HG03175 (cell line): ENCODE measurements around the gene ATXN10.
"Not testable (repeated sequence)": the region's sequence is repeated elsewhere in the genome, so short reads cannot be mapped to it uniquely, and the experiment has no call there.

Source experiments
- ATAC-seq: cut with Tn5 transposase; IDR thresholded peaks from one replicate; pipeline ENCODE4 v1.9.1; 2021; ENCODE audit warnings: mild to moderate bottlenecking, moderate library complexity; ENCODE audit not compliant: unreplicated experiment

The ATXN10 gene

DNA sequence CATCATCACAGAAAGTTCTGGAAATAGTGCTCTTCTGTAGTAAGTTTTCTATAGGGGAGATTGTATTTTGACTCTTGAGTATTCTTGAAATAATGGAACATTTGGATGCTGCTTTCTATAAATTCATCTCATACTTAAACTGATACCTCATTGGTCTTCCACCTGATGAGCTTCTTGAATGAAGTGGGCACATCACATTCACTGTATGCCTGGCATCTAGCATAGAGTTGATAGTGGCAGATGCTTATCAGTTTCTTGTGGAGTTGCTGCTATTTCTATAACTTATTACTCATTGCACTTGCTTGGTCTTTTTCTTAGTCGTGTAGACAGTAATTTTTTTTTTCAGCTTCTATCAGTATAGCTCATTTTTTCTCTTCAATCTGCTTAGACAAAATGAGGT lies 5.4 kb downstream of the ATXN10 start:
- ATAC-seq, result no peak

DNA sequence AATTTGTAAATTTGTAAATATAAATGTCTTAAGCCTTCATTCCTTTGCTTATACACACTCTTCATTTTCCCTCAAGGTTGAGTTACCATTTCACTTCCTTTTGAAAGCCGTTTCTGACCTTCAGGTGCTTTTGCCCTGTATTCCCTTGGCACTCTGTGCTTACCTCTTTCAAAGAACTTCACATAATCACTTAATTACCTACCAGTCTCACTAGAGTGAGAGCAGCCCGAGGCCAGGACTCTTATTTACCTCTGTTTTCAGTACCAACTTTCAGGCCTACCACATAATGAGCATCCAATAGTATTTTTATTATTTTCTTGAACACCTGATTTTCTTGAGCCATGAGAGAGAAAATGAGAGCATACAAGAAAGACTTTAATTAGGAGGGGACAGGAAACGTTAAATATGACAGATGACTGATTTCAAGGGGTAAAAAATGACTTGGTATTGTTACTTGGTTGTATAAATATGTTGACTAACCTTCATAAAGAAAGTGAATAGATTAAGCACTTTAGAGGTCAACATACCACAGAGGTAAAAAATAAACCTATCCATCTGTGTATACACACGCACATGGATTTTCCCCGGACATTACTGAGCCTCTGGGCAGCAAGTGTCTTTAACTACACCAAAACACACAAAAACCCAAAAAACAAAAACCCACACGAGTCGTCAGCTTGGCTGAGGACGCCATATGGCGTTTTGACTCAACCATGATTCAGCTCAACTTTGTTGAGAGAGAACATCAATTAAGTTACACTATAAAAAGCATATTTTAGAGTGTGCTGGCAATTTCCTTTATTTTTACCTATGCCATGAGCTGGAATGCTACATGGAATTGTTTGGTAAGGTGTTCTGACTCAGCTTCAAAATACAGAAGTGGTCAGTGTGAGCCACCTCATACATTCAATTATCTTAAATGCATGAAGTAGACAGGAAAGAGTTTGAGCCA lies 7.6 kb downstream of the ATXN10 start:
- ATAC-seq, result no peak

DNA sequence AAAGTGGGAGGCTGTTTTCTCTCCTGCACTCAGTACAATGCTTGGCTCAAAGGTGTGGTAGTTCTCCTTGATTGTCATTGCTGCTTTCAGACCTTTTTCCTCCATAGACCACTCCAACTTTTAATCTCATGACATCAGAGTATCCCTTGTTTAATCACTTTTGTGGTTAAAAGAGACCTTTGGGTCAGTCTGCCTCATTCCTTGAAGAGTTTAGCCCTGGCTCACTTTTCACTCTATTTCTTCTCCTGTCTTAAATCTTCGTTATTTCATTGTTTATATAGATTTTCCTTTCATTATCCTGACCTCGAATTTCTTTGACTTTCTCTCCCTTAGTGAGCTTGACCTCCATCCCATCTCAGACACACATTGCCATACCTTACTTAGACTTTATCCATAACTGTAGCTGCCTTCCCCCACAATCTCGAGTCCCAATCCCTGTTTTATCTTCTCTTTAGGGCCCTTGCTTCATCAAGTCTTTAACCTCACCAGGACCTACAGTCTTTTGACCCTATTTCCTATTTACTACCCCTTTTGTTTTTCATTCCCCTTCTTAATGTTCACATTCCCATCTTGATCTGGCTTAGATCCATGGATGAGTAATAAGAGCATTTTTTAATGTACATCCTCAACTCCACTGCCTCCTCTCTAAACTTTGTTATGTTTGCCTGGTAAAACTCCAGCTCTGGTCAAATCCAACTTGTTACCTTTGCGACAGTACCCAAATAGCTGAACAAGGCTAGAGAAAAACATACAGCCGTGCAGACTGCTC lies 9.5 kb downstream of the ATXN10 start:
- no peak for ATAC-seq

DNA sequence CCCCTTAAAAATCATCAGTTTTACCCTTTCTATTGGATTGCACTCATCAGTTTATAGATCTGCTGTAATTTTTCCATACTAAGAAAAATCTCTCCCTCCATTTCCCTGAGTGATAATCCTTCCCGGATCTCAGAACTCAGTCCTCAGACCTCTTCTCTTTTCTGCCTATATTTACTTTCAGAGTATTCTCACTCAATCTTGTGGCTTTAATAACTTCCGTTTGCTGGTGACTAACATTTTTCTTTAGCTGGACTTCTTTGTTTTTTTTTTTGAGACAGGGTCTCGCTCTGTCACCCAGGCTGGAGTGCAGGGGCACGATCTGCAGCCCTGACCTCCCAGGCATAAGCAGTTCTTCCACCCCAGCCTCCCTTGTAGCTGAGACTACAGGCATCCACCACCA lies 10.4 kb downstream of the ATXN10 start:
- ATAC-seq, result no peak

DNA sequence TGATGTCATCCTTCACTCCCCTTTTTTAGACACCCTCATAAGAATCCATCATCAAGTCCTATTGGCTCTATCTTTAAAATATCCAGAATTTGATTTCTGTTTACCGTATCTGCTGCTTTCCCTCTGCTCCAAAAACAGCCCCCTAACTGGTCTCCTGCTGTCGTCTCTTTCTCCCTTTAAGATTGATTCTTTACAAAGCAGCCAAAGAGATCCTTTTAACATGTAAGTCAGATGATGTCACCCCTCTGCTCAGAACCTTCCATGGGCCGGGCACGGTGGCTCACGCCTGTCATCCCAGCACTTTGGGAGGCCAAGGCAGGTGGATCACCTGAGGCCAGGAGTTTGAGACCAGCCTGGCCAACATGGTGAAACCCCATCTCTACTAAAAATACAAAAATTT lies 11.1 kb downstream of the ATXN10 start:
- ATAC-seq, result not testable (repeated sequence)

DNA sequence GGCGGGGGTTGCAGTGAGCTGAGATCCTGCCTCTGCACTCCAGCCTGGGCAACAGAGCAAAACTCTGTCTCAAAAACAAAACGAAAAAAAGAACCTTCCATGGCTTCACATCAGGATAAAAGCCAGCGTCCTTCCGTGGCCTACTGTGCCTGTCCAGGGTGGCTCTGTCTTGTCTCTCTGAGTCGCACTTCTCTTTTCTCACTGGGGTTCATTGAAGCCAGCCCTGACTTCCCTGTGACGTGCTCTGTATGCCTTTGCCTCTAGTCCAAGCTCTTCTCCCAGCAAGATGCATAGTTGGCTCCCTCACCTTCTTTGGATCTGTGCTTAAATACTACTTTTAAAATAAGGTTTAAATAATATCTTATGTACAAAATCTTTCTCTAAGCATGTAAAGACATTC lies 11.6 kb downstream of the ATXN10 start:
- ATAC-seq, result no peak

DNA sequence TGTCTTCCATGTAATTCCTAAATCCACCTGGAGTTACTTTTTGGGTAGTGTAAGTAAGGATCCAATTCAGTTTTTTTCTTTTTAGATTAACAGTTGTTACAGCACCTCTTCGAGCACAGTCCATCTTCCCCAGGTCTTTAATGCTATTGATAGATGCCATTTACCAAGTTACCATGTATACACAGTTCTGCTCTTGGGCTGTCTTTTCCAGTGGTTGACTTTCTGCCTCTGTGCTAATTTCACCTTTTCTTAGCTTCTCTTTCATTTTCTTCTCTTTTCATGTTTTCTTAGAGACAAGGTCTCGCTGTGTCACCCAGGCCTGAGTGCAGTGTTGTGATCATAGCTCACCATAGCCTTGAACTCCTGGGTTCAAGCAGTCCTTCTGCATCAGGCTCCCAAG lies 12.0 kb downstream of the ATXN10 start:
- ATAC-seq, result no peak

DNA sequence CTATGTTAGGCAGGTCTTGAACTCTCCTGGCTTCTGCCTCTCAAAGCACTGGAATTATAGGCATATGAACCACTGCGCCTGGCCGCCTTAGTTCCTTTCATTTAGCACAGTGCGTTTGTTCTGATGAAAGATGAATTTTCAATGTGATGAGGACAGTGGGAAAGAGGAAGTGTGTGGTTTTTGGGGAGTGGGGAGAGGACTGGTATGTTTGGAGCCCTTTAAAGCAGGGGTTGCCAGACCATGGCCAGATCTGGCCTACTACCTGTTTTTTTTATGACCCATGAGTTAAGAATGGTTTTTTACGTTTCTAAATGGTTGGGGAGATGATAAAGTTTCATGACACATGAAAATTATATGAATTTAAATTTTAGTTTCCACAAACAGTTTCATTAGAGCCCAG lies 12.5 kb downstream of the ATXN10 start:
- ATAC-seq, result no peak

DNA sequence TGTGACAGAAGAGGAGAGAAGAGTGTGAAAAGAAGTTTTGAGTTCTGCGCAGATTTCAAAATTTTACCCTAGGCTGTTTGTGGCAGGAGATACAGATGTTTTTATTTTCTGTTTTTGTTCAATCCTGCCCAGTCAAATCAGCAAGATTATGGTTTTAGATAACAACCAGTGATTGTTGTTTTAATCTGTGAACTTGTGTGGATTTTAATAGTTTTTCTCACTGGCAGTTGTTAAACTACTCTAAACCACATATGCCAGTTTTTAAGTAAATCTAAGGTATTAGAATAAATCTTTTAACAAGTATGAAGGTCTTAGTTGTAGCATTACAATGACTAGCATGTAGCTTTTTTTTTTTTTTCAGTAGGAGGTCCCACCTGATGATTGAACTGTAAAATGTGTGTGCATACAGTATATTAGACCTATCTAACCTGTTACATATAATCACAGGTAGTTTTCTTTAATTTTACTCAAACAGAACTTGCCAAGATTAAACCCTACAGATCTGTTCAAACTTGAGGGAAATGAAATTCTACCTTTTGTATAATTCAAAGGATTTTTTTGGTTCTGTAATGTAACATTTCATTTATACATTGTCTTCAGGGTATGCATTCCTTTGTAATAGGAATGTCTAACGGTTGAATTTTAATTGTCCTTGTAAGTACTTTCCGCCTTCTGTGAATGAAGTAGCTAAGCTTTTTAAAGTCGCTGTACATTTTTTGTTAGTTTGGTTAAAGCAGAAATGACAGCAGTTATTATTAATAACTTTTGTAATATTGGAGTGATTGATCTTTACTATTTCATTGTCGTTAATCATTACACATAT lies 13.3 kb downstream of the ATXN10 start:
- ATAC-seq, result no peak

DNA sequence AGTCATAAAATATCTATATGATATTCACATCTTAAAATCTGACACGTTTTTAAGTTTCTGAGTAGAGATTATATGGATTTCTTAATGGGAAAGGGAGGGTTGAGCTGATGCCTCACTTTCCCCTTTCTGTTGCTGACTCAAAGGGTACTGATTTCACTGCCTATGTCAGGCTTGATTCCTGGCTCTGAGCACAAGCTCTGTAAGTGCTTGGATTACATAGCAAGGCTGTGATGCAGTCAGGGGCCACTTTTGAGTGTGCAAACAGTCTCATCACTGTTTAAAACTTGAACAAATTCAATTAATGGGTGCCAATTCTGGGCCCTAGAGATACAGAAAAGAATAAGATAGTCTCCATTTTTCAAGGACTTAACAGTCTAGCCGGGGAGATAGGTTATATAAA lies 14.4 kb downstream of the ATXN10 start:
- no peak for ATAC-seq

DNA sequence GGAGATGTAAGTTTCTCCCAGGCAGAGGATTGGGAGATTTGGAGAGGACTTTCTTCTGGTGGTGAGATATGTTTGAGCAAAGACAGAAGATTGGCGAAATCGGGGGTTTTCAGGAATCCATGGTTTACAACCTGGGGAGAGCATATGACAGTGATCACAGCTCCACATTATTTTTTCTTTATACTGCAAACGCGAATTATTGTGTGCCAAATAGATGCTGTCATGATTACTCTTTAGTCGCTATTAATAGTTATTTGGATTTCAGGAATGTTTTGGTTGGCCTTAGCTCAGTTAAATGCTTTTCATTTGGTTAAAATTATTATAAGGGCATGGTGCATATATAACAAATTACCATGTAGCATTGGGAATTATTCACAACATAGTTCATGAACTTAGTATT lies 15.2 kb downstream of the ATXN10 start:
- no peak for ATAC-seq

DNA sequence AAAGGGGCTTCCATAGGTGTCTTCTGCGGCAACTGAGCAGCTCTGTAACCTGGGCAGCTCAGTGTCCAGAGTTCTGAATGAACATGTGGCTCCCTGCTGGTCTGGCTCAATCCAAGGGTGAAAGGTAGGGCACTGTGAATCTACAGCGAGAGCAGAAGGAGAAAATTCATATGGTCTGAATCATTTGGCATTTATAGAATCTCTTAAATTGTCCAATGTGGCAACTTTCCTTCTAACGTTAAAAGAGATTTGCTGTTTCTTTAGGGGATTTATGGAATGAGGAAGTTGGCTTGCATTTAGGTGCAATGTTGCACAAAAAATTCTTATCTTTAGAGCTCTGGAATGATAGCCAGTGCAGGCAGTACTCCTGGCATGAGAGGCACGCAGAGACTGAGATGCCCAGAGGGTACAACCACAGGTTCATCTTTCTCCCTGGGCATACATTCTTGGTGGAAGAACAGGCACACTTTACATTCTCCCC lies 17.0 kb downstream of the ATXN10 start:
- ATAC-seq, result no peak

DNA sequence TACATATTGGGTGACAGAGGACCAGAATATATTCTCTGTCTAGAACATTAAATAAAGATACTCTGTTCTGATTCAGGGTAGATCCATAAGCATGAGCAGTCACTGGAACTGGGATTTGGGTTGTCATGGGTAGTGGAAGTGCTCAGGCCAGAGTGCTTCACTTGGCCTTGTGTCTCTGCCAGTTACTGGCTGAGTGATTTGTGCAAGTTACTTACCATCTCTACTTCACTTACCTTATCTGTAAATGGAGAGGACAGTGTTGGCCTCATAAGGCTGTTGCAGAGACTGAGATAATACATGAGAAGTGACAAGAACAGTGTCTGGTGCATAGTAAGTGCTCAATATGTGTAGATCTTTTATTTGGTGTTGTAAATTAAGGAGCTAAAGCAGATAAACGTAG lies 17.6 kb downstream of the ATXN10 start:
- ATAC-seq, result no peak

DNA sequence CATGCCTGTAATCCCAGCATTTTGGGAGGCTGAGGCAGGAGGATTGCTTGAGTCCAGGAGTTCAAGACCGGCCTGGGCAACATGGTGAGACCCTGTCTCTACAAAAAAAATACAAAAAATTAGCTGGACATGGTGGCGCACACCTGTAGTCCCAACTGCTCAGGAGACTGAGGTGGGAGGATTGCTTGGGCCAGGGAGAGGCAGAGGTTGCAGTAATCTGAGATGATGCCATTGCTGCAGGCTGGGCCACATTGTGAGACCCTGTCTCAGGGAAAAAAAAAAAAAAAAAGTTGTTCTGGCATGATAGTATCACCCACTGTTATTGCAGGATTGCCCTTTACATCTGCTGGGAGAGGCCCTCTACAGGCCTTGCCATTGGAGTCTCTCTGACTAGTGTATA lies 18.4 kb downstream of the ATXN10 start:
- ATAC-seq, result no peak

DNA sequence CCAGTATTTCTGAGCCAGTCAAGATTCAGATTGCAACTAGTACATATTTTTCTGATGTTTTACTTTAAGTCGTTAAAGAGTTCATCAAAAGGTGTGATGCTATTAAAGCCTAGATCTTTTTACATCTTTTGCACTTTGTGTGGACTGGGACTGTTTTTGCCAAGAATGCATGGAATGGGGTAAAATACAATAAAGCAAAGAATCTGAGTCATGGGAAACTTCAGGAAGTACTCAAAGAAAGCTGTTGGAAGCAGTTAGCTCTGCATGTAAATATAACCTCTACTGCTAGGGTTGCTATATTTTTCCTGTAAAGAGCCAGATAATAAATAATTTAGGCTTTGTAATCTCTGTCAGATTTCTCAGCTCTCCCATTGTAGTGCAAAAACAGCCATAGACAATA lies 20.9 kb downstream of the ATXN10 start:
- ATAC-seq, result no peak

DNA sequence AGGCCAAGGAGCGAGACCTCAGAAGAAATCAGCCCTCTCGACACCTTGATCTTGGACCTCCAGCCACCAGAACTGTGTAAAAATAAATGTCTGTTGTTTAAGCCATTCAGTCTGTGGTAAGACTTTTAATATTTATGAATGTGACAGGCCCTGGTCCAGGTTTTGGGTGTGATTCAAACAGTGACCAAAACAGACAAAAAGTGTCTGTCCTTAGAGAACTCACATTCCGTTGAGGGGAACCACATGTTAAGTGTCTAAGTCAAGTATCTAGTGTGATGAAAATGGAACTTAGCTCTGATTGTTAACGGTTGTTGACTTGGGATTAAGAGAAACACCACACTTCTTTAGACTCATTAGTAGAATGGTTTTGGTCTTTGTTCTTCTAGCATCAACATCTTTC lies 22.2 kb downstream of the ATXN10 start:
- ATAC-seq, result no peak

DNA sequence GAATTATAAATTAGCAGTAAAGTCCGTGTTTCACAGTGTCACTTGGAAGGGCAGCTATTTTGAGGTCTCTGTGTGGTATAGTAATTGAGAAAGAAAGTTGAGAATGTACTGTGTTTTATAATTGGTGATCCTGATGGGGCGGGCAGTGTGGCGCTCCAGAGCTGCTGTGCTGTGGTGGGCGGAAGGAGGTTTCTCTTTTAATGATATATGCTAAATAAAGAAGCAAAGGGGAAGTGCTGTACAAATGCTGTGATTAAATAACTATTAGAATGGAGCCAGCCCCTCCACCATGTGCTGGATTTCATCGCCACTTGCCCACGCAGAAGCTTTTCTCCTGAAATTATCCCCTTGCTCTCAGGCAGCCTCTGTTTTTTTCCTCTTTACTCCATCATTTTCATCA lies 24.6 kb downstream of the ATXN10 start:
- no peak for ATAC-seq

DNA sequence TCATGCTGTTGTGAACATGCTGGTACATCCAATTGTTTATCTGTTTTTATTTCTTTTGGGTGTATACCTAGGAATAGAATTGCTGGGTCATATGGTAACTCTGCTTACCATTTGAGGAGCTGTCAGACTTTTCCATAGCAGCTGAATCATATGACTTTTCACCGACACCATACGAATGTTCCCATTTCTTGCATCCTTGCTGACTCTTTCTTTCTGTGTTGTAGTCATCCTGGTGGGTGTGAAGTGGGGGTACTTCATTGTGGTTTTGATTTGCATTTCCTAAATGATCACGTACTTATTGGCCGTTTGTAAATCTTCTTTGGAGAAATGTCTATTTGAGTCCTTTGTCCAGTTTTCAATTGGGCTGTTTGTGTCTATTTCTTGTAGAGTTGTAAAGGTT lies 26.5 kb downstream of the ATXN10 start:
- ATAC-seq, result no peak

DNA sequence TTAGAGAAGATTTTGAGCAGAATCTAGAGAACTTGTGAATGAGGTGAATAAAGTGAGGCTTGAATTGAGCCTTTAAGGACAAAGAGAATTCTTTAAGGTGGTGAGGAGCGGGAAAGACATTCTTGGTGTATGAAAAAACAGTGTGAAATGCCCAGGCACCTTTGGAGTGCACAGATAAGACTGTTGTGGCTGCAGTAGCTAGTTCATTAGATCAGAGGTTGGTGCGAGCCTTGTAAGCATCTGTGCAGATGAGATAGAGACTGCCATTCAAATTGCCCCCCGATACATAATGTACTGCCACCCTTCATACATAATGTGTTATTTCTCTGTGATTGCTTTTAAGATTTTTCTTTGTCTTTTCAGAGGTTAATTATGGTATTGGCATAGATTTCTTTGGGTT lies 31.3 kb downstream of the ATXN10 start:
- no peak for ATAC-seq

DNA sequence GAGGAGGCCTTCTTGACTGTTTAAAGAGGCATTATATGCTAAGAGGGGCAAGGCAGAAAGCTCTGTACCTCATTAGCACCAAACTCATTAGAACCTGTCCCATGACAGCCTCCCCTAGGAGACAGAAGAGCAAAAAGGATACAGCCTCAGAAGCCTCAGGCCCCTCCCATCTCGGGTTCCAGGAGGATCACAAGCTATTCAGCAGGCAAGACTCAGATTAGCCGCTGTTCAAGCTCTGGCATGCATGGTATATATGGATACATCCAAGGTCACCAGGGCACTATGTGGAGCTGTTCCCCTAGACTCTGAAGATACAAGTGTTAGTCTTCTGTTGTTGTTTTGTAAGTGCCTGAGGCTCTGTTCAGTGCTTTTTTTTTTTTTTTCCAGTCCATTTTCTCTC lies 32.1 kb downstream of the ATXN10 start:
- no peak for ATAC-seq

DNA sequence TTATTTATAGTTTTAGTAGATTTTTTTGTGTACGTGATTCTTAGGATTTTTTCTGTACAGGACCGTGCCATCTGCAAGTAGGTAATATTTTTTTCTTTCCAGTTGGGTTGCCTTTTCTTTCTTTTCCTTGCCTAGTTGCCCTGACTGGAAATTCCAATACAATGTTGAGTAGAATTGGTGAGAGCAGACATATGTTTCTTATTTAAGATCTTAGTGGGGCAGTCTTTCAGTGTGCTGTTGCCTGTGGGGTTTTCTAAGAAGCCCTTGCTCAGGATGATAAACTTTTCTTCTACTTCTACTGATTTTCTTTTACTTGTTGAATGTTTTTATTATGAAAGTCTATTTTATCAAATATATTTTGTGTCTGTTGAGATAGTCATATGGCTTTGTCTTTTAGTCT lies 33.0 kb downstream of the ATXN10 start:
- ATAC-seq, result no peak
